Fibroblast of peridontal ligament (primary cell): ENCODE data around the gene RPS3.

Experiments used
- DNase-seq: peaks from one replicate; pipeline ENCODE4 v3.0.0-alpha.2; 2010; ENCODE audit errors: extremely low read depth

RPS3 gene

DNA sequence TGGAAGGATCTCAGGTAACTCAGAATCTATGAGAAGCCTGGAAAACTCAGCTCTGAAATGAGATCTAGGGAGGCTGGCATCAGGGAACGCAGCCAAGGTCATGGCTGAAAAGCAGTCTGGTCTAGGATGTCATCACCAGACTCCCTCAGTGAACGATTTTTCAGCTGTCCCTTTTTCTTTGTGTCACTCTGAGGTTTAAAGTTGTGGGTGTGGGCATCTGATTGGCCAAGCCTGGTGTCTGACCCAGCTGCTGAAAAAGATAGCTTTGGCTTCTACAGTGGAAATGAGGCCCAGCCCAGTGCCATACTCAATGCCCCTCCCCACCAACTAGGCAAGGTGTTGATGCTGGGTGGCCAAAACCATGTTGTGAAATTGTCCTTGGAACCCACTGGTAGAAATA is 14.5 kb downstream of the RPS3 start:
- DNase-seq, result no peak

DNA sequence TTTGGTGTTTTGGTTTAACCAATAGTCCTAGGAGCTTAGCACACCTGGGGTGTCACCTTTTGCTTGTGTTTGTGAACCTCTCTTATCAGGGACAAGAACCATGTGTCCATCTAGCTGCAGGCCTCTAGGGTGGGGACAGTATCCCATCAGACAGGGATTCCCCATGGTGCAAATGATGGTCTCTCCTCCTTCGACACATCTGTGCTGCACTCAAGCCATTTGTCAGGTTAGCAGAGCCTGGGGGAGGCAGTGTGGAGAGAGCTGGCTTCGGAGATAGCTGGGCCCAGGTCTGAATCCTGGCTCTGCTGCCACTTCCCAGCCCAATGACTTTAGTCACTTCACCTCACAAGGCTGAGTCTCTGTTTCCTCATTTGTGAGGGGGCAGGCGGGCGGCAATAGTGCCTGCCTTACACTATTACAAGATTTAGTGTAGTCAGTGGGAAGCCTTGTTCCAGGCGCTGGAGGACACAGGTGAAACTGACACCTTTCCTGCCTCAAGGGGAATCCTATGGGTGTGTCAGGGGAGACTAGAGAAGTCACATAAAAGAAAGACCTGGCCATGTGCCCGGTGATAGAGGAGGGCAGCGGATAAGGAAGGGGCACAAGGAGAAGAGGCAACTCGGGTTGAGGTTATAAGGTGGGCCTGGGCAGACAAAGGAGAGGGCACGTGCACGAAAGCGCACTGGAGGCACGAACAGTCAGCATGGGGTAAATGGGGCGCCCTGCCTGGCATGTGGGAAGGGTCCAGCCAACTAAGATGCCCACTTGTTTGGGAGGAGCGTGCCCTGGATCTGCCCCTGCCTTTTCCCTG is 21.1 kb downstream of the RPS3 start:
- no peak for DNase-seq

DNA sequence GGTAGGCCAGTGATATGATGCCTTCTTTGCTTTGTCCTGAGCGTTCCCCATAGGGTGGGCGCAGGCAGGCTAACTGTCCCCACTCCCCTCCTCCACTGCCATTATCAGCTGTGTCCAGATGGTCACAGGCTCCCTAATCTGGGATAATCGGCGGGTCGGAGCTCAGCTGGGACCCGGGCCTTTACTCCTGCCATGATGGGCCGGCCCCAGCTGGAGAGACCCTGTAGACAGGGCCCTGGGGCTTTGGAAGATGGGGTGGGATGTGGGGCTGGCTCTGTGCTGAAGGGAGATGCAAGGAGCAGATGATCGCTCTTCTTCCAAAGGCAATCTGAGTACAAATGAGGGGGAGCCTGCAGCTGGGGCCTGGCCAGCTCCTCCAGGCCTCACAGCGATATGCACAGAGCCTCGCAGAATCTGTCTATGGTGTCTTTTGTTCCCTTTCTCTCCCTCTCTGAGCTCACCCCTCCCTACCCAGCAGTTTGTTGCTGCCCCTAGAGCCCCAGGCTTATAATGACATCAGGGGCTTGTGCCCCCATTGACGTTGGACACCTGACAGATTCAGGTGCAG is 21.8 kb downstream of the RPS3 start:
- DNase-seq, result no peak

DNA sequence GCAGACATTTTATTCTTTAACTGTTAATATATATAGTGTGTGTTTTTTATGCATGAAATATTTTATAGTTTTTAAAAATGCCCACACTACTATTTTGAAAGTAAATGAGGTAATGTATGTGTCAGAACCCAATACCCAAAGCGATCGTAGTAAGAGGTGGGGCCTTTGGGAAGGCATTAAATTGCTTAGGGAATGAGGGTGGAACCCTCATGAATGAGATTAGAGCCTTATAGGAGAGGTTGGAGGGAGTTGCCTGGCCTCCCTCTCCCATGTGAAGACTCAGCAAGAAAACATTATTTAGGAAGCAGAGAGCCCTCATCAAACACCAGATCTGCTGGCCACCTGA is 22.6 kb downstream of the RPS3 start:
- no peak for DNase-seq

DNA sequence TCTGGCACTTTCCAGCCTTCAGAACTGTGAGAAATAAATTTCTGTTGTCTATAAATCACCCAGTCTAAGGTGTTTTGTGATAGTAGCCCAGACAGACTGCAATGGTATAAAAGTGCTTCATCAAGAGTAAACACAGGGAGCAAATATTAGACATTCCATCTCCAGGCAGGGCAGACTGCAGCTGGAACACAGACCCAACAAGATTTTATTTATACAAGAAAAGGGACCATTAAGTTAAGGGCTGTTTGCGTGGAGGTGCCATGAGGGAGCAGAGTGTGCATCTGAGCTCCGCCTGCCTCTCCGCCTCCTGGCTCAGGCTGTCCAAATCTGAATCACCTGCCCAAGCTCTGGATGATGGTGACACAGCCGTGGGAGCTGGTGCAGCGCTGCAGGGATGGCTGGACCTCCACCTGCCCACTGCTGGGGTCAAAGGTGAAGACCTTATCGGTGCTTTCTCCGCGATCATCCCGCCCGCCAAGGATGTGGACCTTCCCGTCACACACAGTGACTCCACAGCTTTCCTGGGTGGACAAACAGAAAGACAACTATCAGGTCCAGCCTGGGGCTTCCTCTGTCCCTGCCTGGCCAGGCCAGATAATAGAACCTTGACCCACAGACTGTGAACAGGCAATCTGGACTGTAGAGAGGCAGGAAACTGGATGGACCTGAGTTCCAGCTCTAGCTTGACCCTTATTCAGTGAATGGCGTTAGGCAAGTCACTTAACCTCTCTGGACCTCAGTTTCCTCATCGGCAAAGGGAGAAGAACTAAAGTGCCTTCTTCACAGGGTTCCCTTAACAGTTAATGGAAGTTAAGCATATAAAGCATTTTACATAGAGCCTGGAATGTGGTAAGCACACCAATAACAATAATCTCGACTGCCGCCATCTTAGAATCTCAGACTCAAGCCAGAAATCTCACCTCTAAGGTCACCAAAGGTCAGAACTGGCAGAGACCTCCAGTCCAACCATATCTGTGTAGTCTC is 23.2 kb downstream of the RPS3 start:
- no peak for DNase-seq

DNA sequence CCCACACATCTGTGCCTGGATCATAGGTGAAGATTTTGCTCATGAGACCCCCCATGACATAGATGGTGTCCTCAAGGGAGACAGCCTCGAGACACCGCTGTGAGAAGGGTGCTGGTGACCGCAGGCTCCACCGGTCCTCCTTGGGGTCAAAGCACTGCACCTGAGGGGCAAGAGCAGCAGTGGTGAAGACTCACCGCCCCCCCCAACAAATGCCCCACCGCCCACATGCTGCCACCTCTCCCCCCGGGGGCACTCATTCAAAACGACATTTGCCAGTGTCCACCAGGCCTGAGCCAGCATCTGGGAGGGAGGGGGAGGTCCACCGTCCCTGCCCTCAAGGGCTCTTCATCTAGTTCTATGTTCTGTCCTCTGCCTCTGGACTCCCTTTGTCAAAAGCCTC is 24.4 kb downstream of the RPS3 start:
- no peak for DNase-seq

DNA sequence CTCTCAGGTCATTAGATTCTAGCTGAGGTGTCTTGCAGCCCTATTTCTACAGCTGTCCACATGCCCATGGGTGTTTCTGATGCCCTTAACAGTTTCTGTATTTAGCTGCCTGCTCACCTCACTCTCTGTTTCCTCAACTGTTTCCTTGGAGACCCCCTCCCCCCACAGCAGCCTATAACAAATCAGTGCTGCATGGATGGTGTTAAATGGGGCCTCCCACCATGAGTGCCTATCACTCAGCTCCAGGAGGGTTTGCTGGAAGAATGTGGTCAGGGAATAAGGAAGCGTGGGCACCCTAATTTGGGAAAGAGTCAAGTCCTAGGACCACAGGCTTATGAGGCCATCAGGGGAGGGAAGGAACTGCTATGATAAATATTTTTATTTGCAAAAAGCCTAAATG is 25.1 kb downstream of the RPS3 start:
- no peak for DNase-seq

DNA sequence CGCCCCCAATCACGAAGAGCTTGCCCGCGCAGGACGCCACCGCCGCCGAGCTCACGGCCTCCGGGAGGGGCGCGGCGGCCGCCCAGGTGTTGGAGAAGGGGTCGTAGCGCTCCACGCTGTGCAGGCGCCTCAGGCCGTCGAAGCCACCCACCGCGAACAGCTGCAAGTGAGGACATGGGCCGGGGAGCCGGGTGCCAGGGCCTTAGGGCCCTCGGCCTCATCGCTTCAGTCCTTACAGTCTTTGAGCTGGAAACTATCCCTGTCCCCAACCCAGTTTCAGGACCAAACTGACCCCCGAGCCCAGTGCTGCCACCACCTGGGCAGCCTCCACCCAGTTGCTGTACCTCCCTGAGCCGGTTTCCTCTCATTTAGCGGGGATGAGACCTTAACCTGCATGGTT is 26.1 kb downstream of the RPS3 start:
- DNase-seq, result no peak

DNA sequence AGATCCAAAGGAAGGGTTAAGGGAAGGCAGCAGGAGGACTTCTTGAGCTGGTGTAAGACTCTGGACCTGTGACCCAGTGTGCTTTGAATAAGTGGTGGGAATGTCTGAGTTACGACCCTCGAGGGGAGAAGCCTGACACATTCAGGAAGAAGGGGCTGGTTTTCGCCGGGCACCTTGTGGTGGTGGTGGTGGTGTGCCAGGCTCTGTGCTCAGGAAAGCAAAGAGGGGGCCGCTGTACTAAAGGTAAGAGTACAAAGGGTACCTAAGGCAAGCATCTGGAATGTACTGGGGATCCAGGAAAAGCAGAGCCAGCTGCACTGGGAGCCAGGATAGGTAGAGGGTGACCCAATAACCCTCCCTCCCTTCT is 27.4 kb downstream of the RPS3 start:
- DNase-seq, result no peak

DNA sequence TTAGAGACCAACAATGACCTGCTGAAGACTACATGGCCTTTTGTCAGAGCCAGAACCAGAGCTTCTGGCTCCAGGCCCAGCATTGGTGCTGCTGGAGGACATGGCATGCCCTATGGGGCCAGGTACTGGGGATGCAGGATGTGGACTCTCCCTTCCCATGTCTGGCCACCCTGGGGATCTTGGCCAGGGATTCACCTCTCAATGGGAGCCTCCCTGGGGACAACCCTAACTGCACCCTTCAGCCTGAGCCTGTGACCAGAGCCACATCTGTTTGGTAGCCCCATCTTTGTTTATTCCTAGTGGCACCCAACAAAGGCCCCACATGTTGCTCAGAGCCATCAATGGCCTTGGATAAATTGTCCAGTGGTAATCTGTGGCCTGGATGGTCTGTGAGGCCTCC is 27.9 kb downstream of the RPS3 start:
- no peak for DNase-seq

DNA sequence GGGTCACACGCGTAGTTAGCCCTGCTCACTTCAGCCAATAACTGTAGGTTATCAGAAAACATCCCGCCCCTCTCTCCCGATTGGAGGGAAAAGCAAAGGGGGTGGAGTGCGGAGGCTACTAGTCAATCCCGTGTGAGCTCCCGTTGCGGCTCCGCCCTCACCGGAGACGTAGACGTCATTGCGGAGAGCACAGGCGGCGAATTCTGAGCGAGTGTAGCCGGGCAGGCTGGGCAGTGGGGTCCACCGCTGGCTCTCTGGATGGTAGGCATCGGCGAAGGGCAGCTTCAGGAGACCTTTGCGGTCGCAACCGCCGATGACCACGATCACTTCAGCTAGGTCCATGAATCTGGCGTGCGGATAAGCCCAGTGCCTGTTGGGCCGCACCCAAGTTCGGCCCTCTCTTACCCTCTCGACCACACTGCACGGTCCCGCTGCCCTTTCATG is 29.0 kb downstream of the RPS3 start:
- peak; percentile 93 for DNase-seq

DNA sequence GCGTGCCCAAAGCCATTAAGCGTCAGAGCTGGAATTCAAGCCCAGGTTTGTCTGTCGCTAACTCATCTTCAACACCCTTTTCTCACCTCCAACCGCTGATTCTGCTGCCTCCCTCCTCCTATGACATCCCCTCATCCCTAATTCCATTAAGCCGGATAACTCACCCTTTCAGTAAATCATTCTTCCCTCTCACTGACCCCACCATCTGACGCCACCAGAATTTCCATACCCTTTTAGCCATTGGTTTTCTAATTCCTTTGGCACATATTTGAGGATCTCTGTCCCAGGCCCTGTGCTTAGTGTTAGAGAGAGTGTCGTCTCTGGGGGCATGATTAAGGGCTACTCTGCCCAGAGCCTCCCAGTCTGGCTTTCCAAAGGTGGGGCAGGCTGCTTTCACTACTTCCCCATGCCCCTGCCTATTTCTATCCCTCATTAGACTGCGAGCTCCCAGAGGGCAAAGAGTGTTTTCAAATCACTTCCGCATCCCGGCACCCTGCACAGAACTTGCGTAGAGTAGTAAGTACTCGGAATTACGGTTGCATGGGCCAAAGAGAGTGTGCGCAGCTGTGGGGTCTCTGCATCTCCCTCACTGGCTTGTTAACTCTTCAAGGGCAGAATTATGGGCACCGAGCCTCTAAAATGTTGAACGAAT is 29.8 kb downstream of the RPS3 start:
- no peak for DNase-seq

DNA sequence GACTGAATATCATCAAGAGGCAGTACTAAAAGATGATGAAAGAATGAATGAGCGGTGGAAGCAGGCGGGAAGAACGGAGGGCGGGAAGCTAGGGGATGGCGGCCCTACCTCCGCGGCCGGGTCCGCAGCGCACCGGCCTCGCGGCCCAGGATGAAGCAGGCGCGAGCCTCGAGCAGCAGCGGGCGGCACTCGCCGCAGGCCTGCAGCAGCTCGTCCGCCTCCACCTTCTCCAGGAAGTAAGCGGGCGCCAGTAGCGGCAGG is 30.3 kb downstream of the RPS3 start:
- no peak for DNase-seq

DNA sequence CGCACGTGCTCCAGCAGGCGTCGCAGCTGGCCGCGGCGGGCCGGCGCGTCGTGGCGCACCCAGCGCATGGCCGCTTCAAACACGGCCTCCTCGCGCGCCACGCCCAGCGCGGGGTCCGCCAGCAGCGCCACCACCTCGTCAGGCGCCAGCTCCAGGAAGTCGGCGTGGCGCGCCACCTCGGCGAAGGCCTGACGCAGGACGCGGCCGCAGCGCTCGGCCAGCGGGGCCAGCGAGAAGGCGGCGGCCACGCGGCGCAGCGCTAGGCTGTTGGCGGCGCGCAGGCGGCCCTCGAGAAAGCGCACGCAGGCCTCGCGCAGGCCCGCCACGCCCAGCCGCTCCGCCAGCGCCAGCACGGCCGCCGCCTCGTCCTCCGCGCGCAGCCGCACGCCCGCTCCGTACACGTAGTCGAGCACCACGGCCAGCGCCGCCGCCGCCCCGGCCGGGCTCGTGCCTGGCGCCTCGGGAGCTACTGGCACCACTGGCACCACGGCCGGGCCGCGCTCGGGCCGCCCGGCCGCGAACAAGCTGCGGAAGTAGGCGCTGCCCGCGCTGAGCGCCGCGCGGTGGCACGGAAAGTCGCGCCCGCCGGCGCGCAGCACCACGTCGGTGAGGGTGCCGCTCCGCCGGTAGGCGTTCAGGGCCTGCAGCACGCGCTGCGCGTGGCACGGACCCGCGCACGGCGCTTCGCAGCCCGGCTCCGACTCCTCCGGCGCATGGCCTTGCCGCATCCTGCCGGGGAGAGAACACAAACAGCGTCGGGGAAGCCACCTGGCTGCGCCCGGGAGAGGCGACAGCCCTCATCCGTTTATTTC is 30.8 kb downstream of the RPS3 start:
- peak; percentile 47 for DNase-seq

DNA sequence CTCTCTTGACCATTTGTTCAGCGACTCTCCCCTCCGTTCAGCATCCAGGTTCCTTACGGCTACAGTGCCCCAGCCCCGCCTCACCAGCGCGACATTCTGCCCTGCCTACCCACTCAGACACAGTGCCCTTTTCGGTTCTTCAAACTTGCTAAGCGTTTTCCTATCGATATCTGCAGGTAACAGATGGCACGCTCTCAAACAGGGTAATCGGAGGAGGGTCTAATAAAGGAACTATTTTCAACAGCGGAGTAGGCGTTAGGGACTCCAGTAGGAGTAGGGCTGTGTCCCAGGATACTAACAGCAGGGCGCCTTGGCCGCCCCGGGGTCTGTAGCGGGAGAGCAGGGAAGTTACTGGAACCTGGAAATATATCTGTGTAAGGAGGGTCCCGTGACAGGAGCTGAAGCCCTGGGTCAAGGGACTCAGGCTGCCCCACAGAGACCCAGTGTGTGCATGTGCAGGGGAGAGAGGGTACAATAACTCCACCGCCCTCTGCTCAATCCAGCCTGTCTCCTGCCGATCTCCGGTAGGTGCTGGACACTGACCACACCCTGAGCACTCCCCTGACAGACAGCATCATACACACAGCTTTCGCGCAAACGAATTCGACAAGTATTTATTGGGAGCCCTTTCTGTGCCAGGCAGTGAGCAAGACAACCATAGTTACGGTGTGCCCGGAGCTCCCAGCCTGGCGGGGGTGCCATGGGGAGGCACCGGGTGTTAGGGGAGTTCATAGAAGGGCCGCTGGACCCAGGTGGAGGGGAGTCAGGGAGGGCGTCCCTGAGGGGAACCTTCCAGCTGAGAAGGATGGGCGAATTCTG is 31.6 kb downstream of the RPS3 start:
- DNase-seq, result no peak

DNA sequence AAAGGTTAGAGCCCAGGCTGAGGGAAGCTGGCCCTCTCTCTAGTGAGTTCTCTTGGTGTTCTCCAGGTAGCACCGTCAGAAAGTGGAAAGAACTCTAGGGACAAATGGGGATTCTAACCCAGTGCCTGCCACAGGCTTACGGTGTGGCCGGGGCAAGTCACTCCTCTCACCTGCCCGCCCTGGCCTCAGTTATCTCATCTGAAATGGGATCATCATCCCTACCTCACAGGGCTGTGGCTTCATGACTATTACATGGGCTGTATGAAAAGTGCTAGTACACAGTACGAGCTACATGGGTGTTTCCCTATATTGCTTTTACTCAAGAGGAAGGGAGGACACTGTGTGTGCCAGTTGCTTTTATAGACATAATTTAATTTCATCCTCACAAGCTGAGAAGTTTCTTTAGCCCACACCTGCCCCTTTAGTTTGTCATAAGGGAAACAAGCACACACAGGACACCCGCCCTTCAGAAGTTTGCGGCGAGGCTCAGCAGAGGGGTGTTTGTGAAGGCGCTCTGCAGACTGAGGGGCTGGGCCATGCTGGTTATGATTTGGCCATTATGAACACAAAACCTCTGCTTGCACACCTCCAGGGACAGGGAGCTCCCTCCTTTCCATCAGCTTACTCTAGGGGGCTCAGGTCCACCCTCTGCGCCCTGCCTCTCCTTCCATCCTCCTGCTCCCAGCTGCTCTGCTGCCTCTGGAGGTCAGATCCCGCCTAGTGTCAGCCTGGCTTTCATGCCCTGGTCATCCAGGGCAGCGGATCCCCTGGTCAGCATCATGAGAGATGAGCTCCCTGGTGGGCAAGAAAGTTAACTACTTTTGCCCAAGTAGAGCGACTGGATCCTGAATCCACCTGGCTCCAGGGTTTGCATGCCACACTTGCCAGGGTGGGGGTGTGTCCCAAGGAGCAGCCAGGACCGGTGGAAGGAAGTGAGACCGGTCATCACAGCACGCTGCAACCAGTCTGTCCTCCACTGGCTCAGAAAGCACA is 32.5 kb downstream of the RPS3 start:
- no peak for DNase-seq

DNA sequence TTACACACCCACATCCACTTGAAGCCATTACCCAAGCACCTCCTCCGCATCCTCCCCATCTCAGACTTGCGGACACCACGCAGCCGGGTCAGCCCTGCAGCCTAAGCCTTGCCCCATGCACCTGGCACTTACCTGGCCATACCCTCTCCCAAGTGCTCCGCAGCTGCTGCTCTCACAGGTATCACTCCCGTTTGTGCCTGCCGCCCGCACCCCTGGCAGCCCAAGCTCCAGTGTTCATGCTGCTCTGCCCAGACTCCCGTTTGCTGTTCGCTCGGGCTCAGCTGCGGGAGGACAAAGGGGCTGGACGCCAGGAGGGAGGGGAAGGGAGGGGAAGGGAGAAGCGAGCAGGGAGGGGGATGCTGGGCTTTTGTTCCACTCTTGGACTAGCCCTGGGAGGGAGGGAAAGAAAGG is 33.6 kb downstream of the RPS3 start, which contains the start of gene KLHL35:
KLHL35 (minus strand) TSS at position 293 of the 411 bp plus-strand sequence. CDS start 2,574 bp downstream, outside the sequence.
- DNase-seq, result no peak

DNA sequence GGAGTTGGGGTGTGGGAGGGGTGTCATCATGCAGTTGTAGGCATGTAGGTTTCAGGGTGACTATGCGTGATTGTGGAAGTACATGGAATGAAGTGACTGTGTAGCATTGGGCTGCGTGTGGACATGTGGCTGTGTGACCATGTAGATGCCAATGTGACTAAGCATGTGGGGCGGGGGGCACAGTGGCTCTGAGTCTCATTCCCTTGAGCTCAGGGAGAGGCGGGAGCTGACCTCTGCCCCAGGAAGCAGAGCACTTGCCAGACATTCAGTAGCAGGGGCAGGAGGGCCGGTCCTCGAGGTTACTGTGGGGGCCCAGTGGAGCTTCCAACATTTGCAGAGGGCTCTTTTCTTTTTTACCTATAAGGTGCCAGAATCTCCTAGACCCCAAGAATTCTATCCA is 34.1 kb downstream of the RPS3 start:
- DNase-seq, result no peak

DNA sequence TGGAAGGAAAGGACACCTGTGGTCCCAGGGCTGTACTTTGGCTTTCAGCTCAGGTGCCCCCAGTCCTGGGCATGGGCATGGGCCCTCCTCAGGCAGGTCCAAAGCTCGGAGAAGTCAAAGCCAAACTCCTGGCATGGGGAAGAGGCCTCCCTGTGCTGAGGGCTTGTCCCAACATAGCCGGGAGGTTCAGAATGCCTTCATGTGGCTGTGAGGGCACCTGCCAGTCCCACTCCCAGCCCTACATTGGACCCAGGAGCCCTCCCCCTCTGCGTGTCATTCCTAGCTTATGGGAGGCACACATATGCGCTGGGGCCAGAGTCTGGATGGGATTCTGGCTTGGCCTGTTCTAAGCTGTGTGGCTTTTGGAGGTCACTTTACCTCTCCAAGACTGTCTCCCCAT is 34.7 kb downstream of the RPS3 start:
- no peak for DNase-seq
